ENCODE data around the gene CORIN. TPM values are rescaled to one million over a fixed set of nuclear protein-coding genes. Genes with fewer than 3 reads are reported as not detected.

The CORIN gene
- total and polyA plus RNA-seq, 11 donors: 5.6 to 130 (median 40.1) TPM

GRCh38 chr4:47862297-47862696 is 24.4 kb upstream of the CORIN start:
- intact Hi-C loops (cut with DNase I): no loop called here

GRCh38 chr4:47860305-47860704 is 22.4 kb upstream of the CORIN start:
- H3K4me1 ChIP-seq: peaks cover 0 to 6% (median 0%) of the 10 kb centered on the region in 12 donors
- 98 to 100% (median 99%) methylated on average over 1 of the region's 1 CpG for WGBS, 4 donors
- H3K4me3 ChIP-seq: no peak overlapping the region
- peaks cover 0 to 21% (median 5%) of the 10 kb centered on the region in 9 donors for H3K36me3 ChIP-seq
- DNase-seq (no peak), ATAC-seq (no peak)
- TF ChIP-seq CTCF (IDR thresholded peaks at IDR 0.05): no peak
- no peak for TF ChIP-seq POLR2A (IDR thresholded peaks at IDR 0.05)
- no peak overlapping the region for H3K27ac ChIP-seq
- H3K27me3 ChIP-seq: no peaks in the 10 kb centered on the region
- no peaks in the 10 kb centered on the region for H3K9me3 ChIP-seq
- intact Hi-C loops (cut with DNase I): no loop called here

More at GRCh38 chr4:47862297-47862696, 24.4 kb upstream of the CORIN start:
- Histone ChIP-seq H3K4me3 (no peak overlapping the region), H3K4me1 (peaks cover 0 to 6% (median 0%) of the 10 kb centered on the region in 12 donors), H3K36me3 (peaks cover 0 to 15% (median 3%) of the 10 kb centered on the region in 9 donors), H3K27me3 (no peaks in the 10 kb centered on the region), H3K27ac (no peak overlapping the region), H3K9me3 (no peaks in the 10 kb centered on the region)
- TF ChIP-seq POLR2A (IDR thresholded peaks at IDR 0.05) (no peak), CTCF (IDR thresholded peaks at IDR 0.05) (no peak)
- no peak for DNase-seq
- ATAC-seq: no peak
- WGBS, 4 donors: 96 to 97% (median 96%) methylated on average over 3 of the region's 3 CpGs

- TF ChIP-seq POLR2A (IDR thresholded peaks at IDR 0.05) (no peak), CTCF (IDR thresholded peaks at IDR 0.05) (no peak)
- no peak for ATAC-seq
- Histone ChIP-seq H3K4me1 (peaks cover 0 to 8% (median 0%) of the 10 kb centered on the region in 12 donors), H3K27me3 (no peaks in the 10 kb centered on the region), H3K4me3 (no peak overlapping the region), H3K27ac (no peak overlapping the region), H3K36me3 (peaks cover 0 to 14% (median 6%) of the 10 kb centered on the region in 9 donors), H3K9me3 (no peaks in the 10 kb centered on the region)
- no peak for DNase-seq
- intact Hi-C loops (cut with DNase I): no loop called here
- 83 to 93% (median 88%) methylated on average over 2 of the region's 2 CpGs for WGBS, 4 donors
Observed at GRCh38 chr4:47858006-47858405, 20.1 kb upstream of the CORIN start.

- ATAC-seq: no peak
- Histone ChIP-seq H3K36me3 (peaks cover 0 to 11% (median 3%) of the 10 kb centered on the region in 9 donors), H3K4me1 (peaks cover 0 to 17% (median 0%) of the 10 kb centered on the region in 12 donors), H3K27ac (no peak overlapping the region), H3K9me3 (no peaks in the 10 kb centered on the region), H3K27me3 (no peaks in the 10 kb centered on the region), H3K4me3 (no peak overlapping the region)
- DNase-seq: no peak
- intact Hi-C loops (cut with DNase I): no loop called here
- WGBS, 4 donors: 64 to 71% (median 66%) methylated on average over 1 of the region's 1 CpG
- TF ChIP-seq CTCF (IDR thresholded peaks at IDR 0.05) (no peak), POLR2A (IDR thresholded peaks at IDR 0.05) (no peak)
Observed at GRCh38 chr4:47856713-47857112, 18.8 kb upstream of the CORIN start.
